HepG2 (cell line): ENCODE results near the gene MLANA. TPM values are rescaled to one million over a fixed set of nuclear protein-coding genes. Genes with fewer than 3 reads are reported as not detected.
A peak's percentile ranks its signal among the peaks of the same experiment; 100 is the strongest.

Experiments
- ASH2L ChIP-seq: fragments of 300-600, 200-600 bp; sonication (generic); IDR thresholded peaks from 2 replicates; pipeline ENCODE4 v1.7.0; 2017; ENCODE audit warnings: low read depth, mild to moderate bottlenecking, moderate library complexity, mixed read lengths, low read length; ENCODE audit not compliant: insufficient read length
- EHMT2 ChIP-seq: fragments of 200-600 bp; sonication (generic); IDR thresholded peaks from 2 replicates; pipeline ENCODE4 v1.7.0; 2017; ENCODE audit warnings: antibody characterized with exemption, low read depth, low read length, borderline replicate concordance
- ERF ChIP-seq: IDR thresholded peaks from 2 replicates; pipeline ENCODE4 v1.6.1; 2018; ENCODE audit warnings: missing biosample characterization, missing genetic modification reagents
- FIP1L1 ChIP-seq: fragments of 200-400 bp; formaldehyde crosslinking; IDR thresholded peaks from 2 replicates; pipeline ENCODE4 v1.6.1; 2018; ENCODE audit warnings: low read depth, mild to moderate bottlenecking, low read length, moderate library complexity, borderline replicate concordance; ENCODE audit not compliant: insufficient read depth
- FOXC1 ChIP-seq: sonication (generic); formaldehyde crosslinking; IDR thresholded peaks from 2 replicates; pipeline ENCODE4 v1.8.0; 2022; ENCODE audit warnings: mild to moderate bottlenecking, missing genetic modification reagents, borderline replicate concordance
- HMG20A ChIP-seq: IDR thresholded peaks from 2 replicates; pipeline ENCODE4 v1.6.1; 2016; ENCODE audit warnings: borderline replicate concordance
- KAT7 ChIP-seq: IDR thresholded peaks from 2 replicates; pipeline ENCODE4 v1.6.1; 2018; ENCODE audit warnings: borderline replicate concordance, missing compliant biosample characterization
- MYC ChIP-seq: sonication (generic); formaldehyde crosslinking; IDR thresholded peaks from 2 replicates; pipeline ENCODE4 v1.9.0; 2021; ENCODE audit warnings: missing genetic modification reagents, borderline replicate concordance
- NFKB2 ChIP-seq: sonication (generic); formaldehyde crosslinking; IDR thresholded peaks from 2 replicates; pipeline ENCODE4 v1.4.0; 2020; ENCODE audit warnings: missing genetic modification reagents, borderline replicate concordance
- SRY ChIP-seq: sonication (generic); formaldehyde crosslinking; IDR thresholded peaks from 2 replicates; pipeline ENCODE4 v1.8.0; 2022; ENCODE audit warnings: mild to moderate bottlenecking, missing genetic modification reagents
- ZNF24 ChIP-seq: fragments of 450-650 bp; IDR thresholded peaks from 2 replicates; pipeline ENCODE4 v1.6.1; 2017; ENCODE audit warnings: antibody characterized with exemption, mild to moderate bottlenecking
- ZNF430 ChIP-seq: sonication (generic); formaldehyde crosslinking; IDR thresholded peaks from 2 replicates; pipeline ENCODE4 v1.9.0; 2021; ENCODE audit warnings: mild to moderate bottlenecking, missing genetic modification reagents
- ZNF564 ChIP-seq: sonication (generic); formaldehyde crosslinking; IDR thresholded peaks from 2 replicates; pipeline ENCODE4 v1.8.1; 2023; ENCODE audit warnings: mild to moderate bottlenecking, missing genetic modification reagents
- ZNF878 ChIP-seq: sonication (generic); formaldehyde crosslinking; IDR thresholded peaks from 2 replicates; pipeline ENCODE4 v1.8.1; 2023; ENCODE audit warnings: mild to moderate bottlenecking, missing genetic modification reagents, moderate library complexity
- polyA plus RNA-seq, 8 experiments: library from polyadenylated mRNA; depleted of rRNA in 3 of 8; stranded (reverse) in 7 of 8; unstranded in 1 of 8; fragments of >200 nt; fragmentation: Illumina TruSeq in 4 of 8; extraction: Trizol in 4 of 8; gene quantifications; 2 replicates each; pipeline versions ENCODE4 v1.2.1 to v1.2.3, GENCODE V29; 2011 to 2016; ENCODE audit warnings: low read depth in 4 of 8, missing spikeins in 1 of 8, mixed read lengths in 1 of 8; ENCODE audit not compliant: insufficient read depth in 1 of 8
- total RNA-seq, 5 experiments: library from RNA; depleted of rRNA; stranded (reverse); fragments of >200 nt; fragmentation: Illumina TruSeq; extraction: Trizol; gene quantifications; 2 replicates each; pipeline ENCODE4 v1.2.3, GENCODE V29; 2016; ENCODE audit warnings: low read depth in 1 of 5
- TF ChIP-seq, protein P1 (sequence below): sonication (generic); formaldehyde crosslinking; IDR thresholded peaks from 2 replicates; pipeline ENCODE4 v1.4.0; 2020; ENCODE audit warnings: mild to moderate bottlenecking, missing genetic modification reagents
- TF ChIP-seq, protein P2 (sequence below): sonication (generic); formaldehyde crosslinking; IDR thresholded peaks from 2 replicates; pipeline ENCODE4; 2020; ENCODE audit warnings: missing genetic modification reagents, mild to moderate bottlenecking, borderline replicate concordance
- TF ChIP-seq, protein P3 (sequence below): IDR thresholded peaks from 2 replicates; pipeline ENCODE4 v1.4.0; 2020; ENCODE audit warnings: mild to moderate bottlenecking, missing genetic modification reagents
- TF ChIP-seq, protein P4 (sequence below): sonication (generic); formaldehyde crosslinking; IDR thresholded peaks from 2 replicates; pipeline ENCODE4 v1.5.0; 2020; ENCODE audit warnings: missing genetic modification reagents

The MLANA gene
- total and polyA plus RNA-seq, 2 of the 13 experiments (the other 11 are each of a cell fraction or from before 2014, with no cell fraction given) = 0.11 to 0.18 TPM

DNA sequence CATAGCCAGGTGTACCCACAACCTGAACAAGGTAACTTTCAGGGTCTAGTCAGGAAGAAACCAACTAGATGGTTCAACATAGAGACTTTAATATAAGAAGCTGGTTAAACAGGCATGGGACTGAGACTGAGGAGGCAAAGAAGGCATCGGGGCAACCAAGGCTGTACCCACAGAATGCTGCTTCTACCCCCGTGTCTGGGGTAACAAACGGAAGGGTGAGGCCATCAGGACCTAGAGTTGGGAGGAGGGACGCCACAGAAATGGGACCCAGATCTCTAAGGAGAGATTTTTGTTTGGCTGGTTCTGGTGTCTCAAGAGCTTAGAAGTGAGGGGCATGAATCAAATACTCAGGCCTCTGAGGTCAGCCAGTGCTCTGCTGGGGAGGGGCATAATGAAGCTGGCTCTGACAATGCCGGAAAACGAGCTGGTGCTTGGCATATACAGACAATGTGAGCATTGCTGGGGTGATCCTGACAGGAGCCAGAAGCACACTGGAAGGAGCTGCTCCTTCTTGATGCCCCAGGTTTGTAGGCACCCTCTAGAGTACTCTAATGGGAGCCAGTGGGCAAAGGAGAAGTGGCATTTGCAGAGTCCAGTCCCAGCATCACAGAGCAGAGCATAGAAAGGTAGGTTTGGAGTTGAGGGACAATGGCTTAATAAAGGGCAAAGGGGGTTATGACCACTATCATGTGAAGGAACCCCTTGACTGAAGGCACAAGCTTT, 3.7 kb downstream of the MLANA start (continued):
- TF ChIP-seq, protein P1, sequence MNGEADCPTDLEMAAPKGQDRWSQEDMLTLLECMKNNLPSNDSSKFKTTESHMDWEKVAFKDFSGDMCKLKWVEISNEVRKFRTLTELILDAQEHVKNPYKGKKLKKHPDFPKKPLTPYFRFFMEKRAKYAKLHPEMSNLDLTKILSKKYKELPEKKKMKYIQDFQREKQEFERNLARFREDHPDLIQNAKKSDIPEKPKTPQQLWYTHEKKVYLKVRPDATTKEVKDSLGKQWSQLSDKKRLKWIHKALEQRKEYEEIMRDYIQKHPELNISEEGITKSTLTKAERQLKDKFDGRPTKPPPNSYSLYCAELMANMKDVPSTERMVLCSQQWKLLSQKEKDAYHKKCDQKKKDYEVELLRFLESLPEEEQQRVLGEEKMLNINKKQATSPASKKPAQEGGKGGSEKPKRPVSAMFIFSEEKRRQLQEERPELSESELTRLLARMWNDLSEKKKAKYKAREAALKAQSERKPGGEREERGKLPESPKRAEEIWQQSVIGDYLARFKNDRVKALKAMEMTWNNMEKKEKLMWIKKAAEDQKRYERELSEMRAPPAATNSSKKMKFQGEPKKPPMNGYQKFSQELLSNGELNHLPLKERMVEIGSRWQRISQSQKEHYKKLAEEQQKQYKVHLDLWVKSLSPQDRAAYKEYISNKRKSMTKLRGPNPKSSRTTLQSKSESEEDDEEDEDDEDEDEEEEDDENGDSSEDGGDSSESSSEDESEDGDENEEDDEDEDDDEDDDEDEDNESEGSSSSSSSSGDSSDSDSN = 0 out of 2 replicates have a peak, but pooled peaks have one; percentile 30
- TF ChIP-seq SRY (CRISPR knock-in tag) = no peak
- TF ChIP-seq NFKB2 (CRISPR knock-in tag) = no peak
- peak; percentile 59; the same call in 1 of the 2 replicates for TF ChIP-seq FOXC1 (CRISPR knock-in tag)
- TF ChIP-seq, protein P2, sequence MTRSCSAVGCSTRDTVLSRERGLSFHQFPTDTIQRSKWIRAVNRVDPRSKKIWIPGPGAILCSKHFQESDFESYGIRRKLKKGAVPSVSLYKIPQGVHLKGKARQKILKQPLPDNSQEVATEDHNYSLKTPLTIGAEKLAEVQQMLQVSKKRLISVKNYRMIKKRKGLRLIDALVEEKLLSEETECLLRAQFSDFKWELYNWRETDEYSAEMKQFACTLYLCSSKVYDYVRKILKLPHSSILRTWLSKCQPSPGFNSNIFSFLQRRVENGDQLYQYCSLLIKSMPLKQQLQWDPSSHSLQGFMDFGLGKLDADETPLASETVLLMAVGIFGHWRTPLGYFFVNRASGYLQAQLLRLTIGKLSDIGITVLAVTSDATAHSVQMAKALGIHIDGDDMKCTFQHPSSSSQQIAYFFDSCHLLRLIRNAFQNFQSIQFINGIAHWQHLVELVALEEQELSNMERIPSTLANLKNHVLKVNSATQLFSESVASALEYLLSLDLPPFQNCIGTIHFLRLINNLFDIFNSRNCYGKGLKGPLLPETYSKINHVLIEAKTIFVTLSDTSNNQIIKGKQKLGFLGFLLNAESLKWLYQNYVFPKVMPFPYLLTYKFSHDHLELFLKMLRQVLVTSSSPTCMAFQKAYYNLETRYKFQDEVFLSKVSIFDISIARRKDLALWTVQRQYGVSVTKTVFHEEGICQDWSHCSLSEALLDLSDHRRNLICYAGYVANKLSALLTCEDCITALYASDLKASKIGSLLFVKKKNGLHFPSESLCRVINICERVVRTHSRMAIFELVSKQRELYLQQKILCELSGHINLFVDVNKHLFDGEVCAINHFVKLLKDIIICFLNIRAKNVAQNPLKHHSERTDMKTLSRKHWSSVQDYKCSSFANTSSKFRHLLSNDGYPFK (CRISPR knock-in tag) = peak; percentile 58; the same call in 1 of the 2 replicates
- no peak for TF ChIP-seq ZNF430 (CRISPR knock-in tag)
- peak; percentile 49 for TF ChIP-seq EHMT2
- TF ChIP-seq MYC (CRISPR knock-in tag) = no peak
- TF ChIP-seq ZNF564 (CRISPR knock-in tag) = no peak
- peak; percentile 59 for TF ChIP-seq ASH2L
- no peak for TF ChIP-seq FIP1L1
- TF ChIP-seq, protein P3, sequence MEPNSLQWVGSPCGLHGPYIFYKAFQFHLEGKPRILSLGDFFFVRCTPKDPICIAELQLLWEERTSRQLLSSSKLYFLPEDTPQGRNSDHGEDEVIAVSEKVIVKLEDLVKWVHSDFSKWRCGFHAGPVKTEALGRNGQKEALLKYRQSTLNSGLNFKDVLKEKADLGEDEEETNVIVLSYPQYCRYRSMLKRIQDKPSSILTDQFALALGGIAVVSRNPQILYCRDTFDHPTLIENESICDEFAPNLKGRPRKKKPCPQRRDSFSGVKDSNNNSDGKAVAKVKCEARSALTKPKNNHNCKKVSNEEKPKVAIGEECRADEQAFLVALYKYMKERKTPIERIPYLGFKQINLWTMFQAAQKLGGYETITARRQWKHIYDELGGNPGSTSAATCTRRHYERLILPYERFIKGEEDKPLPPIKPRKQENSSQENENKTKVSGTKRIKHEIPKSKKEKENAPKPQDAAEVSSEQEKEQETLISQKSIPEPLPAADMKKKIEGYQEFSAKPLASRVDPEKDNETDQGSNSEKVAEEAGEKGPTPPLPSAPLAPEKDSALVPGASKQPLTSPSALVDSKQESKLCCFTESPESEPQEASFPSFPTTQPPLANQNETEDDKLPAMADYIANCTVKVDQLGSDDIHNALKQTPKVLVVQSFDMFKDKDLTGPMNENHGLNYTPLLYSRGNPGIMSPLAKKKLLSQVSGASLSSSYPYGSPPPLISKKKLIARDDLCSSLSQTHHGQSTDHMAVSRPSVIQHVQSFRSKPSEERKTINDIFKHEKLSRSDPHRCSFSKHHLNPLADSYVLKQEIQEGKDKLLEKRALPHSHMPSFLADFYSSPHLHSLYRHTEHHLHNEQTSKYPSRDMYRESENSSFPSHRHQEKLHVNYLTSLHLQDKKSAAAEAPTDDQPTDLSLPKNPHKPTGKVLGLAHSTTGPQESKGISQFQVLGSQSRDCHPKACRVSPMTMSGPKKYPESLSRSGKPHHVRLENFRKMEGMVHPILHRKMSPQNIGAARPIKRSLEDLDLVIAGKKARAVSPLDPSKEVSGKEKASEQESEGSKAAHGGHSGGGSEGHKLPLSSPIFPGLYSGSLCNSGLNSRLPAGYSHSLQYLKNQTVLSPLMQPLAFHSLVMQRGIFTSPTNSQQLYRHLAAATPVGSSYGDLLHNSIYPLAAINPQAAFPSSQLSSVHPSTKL (CRISPR knock-in tag) = no peak
- TF ChIP-seq ZNF878 (CRISPR knock-in tag) = 0 out of 2 replicates have a peak, but pooled peaks have one; percentile 6
- no peak for TF ChIP-seq KAT7 (CRISPR knock-in tag)
- TF ChIP-seq HMG20A (CRISPR knock-in tag) = no peak
- TF ChIP-seq, protein P4, sequence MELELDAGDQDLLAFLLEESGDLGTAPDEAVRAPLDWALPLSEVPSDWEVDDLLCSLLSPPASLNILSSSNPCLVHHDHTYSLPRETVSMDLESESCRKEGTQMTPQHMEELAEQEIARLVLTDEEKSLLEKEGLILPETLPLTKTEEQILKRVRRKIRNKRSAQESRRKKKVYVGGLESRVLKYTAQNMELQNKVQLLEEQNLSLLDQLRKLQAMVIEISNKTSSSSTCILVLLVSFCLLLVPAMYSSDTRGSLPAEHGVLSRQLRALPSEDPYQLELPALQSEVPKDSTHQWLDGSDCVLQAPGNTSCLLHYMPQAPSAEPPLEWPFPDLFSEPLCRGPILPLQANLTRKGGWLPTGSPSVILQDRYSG (CRISPR knock-in tag) = no peak
- TF ChIP-seq ERF = 0 out of 2 replicates have a peak, but pooled peaks have one; percentile 9
- 0 out of 2 replicates have a peak, but pooled peaks have one; percentile 0 for TF ChIP-seq ZNF24
